Daoy (cell line): ENCODE data around the gene GOPC. TPM values are rescaled to one million over a fixed set of nuclear protein-coding genes. Genes with fewer than 3 reads are reported as not detected.
A peak's percentile ranks its signal among the peaks of the same experiment; 100 is the strongest.
"Not testable (repeated sequence)": the region's sequence is repeated elsewhere in the genome, so short reads cannot be mapped to it uniquely, and the experiment has no call there.

ENCODE experiments used
- DNase-seq: peaks from one replicate; pipeline ENCODE4 v3.0.0-alpha.2; 2015; ENCODE audit warnings: low read depth
- total RNA-seq: library from RNA; depleted of rRNA; stranded (reverse); fragments of >200 nt; shearing (Covaris generic); gene quantifications from 2 replicates; pipeline ENCODE4 v1.2.3, GENCODE V29; 2014; rRNA removed

The GOPC gene
- total RNA-seq, result 20.1 and 22.6 TPM in 2 replicates

- DNase-seq, result peak; percentile 99
Measured at GRCh38 chr6:117602151-117602898, at the start of gene GOPC. GOPC (minus strand) TSS chr6:117602511; CDS start chr6:117602288, 223 bp downstream.

- DNase-seq, result not testable (repeated sequence)
Measured at GRCh38 chr6:117651984-117652383, 49.7 kb upstream of the GOPC start.

DNA sequence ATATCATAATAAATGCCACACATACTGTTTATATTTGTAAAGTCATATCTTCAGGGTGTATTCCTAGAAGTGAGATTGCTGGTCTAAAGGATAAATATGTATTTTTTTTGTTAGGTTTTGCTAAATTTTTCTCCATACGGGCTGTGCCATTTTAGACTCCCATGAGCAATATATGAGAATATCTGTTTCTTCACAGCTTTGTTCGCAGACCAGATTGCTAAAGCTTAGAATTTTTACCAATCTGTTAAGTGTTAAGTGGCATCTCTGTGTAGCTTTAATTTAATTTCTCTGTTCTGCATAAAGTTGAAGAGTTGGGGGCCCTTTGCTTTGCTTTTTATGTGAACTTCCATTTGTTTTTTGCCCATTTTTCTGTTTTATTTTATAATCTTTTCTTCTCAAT, 40.7 kb upstream of the GOPC start:
- no peak for DNase-seq

DNA sequence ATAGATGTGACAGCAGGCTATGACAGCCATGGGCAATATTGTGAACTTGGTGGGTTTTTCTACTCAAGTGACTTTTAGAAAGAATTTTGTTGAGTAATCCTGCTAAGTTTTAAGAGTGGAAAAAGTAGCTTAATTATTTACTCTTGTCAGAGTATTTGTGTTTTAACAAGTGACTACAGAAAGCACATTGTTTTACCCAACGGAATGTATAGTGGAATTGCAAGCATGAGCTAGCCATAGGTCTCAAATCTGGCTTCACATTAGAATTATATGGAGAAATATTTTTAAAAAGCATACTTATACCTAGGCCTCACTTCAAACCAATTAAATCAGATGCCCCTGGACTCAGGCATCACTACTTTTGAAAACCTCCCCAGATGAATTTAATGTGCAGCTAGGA, 35.5 kb upstream of the GOPC start:
- no peak for DNase-seq

DNA sequence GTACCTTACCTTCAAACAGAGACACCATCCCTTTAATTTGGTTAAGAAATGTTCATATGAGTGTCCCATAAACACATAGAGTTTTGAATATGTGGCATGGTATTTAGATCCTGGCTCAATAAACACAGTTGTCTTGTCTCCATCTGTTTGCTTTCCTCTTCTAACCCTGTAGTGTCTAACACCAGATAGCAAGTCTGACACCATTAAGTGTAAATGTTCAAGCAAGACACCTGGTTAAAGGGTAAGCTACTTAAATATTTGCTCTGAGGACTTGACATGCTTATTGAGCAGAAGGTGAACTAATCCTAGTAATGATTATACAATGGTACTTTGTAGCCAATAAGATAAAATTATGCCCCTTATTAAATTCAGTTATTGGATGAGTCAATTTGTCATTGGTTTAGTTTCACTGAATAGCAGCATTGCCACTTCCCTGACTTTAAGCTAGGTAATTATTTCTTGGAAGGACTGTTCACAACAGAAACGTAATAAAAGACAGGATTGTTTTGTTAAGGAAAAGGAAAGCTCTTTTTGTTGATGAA, 26.9 kb upstream of the GOPC start:
- no peak for DNase-seq

GRCh38 chr6:117627533-117627932, 25.2 kb upstream of the GOPC start:
- DNase-seq, result no peak

DNA sequence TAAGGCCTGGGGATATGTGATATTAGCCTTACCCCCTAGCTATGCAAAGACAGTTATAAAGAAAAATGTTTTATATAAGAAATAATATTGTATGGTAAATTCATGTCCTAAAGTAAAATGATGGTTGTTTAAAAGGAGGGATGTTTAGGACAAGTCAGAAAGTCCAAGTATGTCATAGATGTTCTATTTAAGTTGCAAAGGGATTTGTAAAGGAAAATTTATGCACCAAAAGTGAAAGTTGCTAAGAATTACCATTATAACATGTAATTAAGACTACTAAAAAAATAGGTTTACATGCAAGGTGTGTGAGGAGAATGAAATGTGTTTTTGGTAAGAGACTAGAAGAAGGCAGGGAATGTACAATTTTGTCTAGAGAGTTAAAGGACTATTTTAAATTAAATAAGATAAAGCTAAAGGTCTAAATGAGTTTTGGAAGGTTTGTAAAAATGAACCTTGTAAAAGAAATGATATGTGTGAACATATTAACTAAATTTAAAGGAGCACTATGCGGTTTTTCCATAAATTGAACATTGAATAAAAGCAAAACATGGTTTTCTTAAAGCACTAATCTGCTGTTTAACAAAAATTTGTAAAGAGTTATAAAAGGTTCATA, 22.7 kb upstream of the GOPC start:
- no peak for DNase-seq

- DNase-seq, result no peak
Measured at GRCh38 chr6:117619178-117619577, 16.9 kb upstream of the GOPC start.

DNA sequence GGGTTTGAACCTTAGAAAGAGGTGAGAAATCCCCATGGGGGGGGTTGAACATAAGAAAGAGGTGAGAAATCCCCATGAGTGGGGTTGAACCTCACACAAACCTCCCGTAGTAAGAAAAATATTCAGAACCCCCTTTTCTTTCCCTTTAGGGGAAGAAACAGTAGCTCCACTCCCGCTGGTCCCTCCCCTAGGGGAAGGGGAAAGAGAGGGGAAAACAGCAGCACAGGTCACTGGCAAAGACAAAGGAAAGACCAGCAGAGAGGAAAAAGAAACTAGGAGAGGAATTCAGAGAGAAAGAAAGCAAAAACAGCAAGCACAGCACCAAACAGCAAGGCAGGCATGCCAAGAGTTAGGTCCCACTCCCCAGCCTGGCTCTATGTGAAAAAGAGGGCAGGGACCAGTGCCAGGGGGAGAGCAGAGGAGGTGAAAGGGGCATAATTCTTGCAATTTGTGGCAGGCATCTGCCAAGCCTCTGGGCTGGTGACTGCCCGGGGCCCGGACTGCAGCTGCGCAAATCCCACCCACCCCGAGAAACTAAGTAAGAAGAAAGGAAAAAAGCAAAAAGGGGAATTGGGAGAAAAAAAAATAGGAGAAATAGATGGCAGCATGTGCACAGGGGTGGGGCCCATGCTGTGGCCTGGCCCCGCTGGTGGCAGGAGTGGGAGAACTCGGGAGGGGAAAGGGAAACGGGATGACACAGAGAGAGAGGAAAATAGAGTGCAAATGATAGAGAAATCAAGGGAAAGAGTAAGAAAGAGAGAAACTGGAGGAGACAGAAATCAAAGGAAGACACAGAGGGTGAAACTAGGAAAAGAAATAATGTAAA, 15.1 kb upstream of the GOPC start:
- no peak for DNase-seq

- DNase-seq, result no peak
Measured at GRCh38 chr6:117616391-117617209, 14.3 kb upstream of the GOPC start.

GRCh38 chr6:117615750-117616390, 13.6 kb upstream of the GOPC start:
- DNase-seq, result peak; percentile 67

- peak; percentile 4 for DNase-seq
Measured at GRCh38 chr6:117613920-117614560, 11.7 kb upstream of the GOPC start.

DNA sequence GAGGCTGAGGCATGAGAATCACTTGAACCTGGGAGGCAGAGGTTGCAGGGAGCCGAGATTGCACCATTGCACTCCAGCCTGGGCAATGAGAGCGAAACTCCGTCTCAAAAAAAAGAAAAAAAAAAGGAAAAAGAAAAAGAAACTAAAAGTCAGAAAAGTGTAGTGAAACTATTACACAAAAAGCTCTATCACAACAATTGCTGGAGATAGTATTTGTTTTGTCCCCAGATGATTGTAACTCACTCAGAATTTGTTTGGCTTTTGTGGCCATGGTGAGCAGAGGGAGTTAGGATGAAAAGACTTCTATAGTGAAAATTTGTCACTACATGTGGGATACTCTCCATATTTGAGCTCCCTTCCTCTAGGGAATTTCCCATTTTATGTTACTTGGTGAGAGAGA, 5.2 kb upstream of the GOPC start:
- no peak for DNase-seq

GRCh38 chr6:117605169-117605826, 3.0 kb upstream of the GOPC start:
- peak; percentile 72 for DNase-seq

DNA sequence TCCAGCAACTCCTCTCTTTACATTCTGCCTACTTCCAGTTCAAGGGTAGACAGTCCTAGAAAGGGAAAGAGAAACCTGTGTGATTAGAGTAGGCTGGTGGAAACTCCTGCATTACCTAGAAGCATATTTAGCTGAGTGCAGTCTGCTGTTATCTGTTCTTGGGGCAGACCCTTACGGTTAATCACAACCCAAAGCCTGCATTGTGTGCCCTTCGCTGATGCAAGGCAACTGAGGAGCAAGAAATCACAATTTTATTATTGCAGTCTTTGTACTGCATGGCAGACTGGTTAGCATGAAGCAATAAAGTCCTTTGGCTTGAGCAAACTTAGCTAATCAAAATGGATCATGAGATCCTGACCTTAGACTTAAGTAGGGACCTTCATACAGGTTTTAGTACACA, 1.5 kb upstream of the GOPC start:
- no peak for DNase-seq

DNA sequence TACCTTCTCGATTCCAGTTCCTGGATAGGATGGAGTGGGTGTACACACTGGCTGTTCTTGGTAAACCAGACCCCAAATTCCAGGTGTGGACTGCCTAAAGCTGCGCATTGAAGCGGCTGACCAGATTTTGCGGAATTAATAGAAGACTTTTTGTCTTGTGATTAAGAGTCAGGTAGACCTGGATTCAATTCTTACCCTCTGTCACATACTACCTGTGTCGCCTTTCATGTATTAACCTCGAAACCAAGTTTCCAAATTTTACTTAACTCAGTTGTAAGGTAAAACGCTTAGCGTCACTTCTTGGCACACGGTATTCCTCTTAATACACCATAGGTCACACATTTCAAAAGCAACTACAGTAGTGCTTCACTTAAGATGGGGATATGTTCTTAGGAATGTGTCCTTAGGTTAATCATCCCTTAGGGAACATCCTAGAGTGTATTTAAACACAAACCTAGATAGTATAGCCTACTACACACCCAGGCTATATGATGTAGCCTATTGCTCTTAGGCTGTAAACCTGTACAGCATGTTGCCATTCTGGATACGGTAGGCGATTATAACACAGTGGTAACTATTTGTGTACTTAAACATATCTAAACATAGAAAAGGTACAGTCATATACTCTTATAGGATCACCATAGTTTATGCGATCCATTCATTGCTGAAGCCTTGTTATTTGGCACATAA, 733 bp upstream of the GOPC start:
- no peak for DNase-seq

DNA sequence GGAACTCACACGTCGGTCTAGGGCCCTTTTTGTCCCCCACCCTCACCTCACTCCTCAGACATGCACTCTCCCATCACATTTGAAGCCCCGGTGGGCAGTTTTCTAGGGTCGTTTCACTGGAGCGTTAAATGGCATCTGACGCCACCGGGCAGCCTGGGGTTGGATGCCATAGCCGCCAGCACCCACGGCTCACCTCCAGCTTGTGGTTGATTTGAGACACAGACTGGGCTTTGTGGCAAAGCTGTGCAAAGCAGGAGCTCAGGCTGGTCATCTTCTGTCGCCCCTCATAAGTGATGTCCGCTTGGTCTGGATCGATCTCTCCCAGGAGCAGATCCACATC, 530 bp downstream of the GOPC start:
- no peak for DNase-seq

DNA sequence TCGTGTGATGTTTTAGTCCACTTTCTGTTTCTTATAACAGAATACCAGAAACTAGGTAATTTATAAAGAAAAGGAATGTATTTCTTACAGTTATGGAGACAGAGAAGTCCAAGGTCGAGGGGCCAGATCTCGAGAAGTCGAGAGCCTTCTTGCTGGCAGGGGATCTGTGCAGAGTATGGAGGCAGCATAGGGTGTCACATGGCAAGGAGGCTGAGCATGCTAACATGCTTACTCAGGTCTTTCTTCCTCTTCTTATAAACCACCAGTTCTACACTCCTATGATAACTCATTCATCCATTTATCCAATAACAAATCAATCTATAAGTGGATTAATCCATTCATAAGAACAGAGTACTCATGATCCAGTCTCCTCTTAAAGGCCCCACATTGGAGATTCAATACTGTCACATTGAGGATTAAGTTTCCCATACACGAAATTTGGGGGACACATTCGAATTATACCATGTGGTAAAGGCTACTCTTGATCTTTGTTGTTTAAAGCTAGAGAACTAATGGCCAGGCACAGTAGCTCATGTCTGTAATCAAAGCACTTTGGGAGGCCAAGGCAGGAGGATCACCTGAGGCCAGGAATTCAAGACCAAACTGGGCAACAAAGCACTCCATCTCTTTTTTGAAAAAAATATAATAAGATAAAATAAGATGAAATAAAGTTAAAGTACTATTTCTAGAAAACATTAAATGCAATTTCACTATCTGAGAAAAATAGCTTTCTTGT, 2.1 kb downstream of the GOPC start:
- no peak for DNase-seq

- DNase-seq, result no peak
Measured at GRCh38 chr6:117597755-117598154, 4.6 kb downstream of the GOPC start.
